ENCODE results near the gene APEX1. TPM values are rescaled to one million over a fixed set of nuclear protein-coding genes. Genes with fewer than 3 reads are reported as not detected.

Gene APEX1
- total and polyA plus RNA-seq, 2 donors: 128 to 159 TPM

GRCh38 chr14:20416223-20416622 lies 38.8 kb upstream of the APEX1 start:
- no peaks in the 10 kb centered on the region for H3K9me3 ChIP-seq (ENCODE audit: control insufficient read depth in 2 of 2, insufficient read depth in 1 of 2, low read length in 1 of 2)
- H3K36me3 ChIP-seq (ENCODE audit: control insufficient read depth in 2 of 2, insufficient read depth in 2 of 2, low read length in 1 of 2): no peaks in the 10 kb centered on the region
- no peaks in the 10 kb centered on the region for H3K27me3 ChIP-seq (ENCODE audit: control insufficient read depth in 2 of 2, insufficient read depth in 1 of 2, low read length in 1 of 2)
- H3K27ac ChIP-seq (ENCODE audit: low read depth in 1 of 2, low read length in 1 of 2): no peak overlapping the region
- no peak overlapping the region for H3K4me3 ChIP-seq (ENCODE audit: low read length in 2 of 2)
- H3K4me1 ChIP-seq (ENCODE audit: control insufficient read depth in 2 of 2, insufficient read depth in 2 of 2, low read length in 2 of 2): peaks cover 6 to 9% of the 10 kb centered on the region in 2 donors
- no peak for DNase-seq (ENCODE audit: low read depth in 6 of 9, low spot score in 9 of 9)
- WGBS: 98% methylated on average over 2 of the region's 2 CpGs

- no peak overlapping the region for H3K27ac ChIP-seq (ENCODE audit: low read depth in 1 of 2, low read length in 1 of 2)
- peaks cover 6 to 9% of the 10 kb centered on the region in 2 donors for H3K4me1 ChIP-seq (ENCODE audit: control insufficient read depth in 2 of 2, insufficient read depth in 2 of 2, low read length in 2 of 2)
- WGBS: 75% methylated on average over 7 of the region's 7 CpGs
- no peaks in the 10 kb centered on the region for H3K9me3 ChIP-seq (ENCODE audit: control insufficient read depth in 2 of 2, insufficient read depth in 1 of 2, low read length in 1 of 2)
- DNase-seq (ENCODE audit: low read depth in 6 of 9, low spot score in 9 of 9): no peak
- no peak overlapping the region for H3K4me3 ChIP-seq (ENCODE audit: low read length in 2 of 2)
- H3K27me3 ChIP-seq (ENCODE audit: control insufficient read depth in 2 of 2, insufficient read depth in 1 of 2, low read length in 1 of 2): no peaks in the 10 kb centered on the region
- no peaks in the 10 kb centered on the region for H3K36me3 ChIP-seq (ENCODE audit: control insufficient read depth in 2 of 2, insufficient read depth in 2 of 2, low read length in 1 of 2)
Measured at GRCh38 chr14:20417250-20418186, 37.5 kb upstream of the APEX1 start.

- DNase-seq (ENCODE audit: low read depth in 6 of 9, low spot score in 9 of 9): no peak
- H3K4me1 ChIP-seq (ENCODE audit: control insufficient read depth in 2 of 2, insufficient read depth in 2 of 2, low read length in 2 of 2): peaks cover 6 to 9% of the 10 kb centered on the region in 2 donors
- no peaks in the 10 kb centered on the region for H3K36me3 ChIP-seq (ENCODE audit: control insufficient read depth in 2 of 2, insufficient read depth in 2 of 2, low read length in 1 of 2)
- H3K4me3 ChIP-seq (ENCODE audit: low read length in 2 of 2): no peak overlapping the region
- 100% methylated on average over 2 of the region's 2 CpGs for WGBS
- H3K27ac ChIP-seq (ENCODE audit: low read depth in 1 of 2, low read length in 1 of 2): no peak overlapping the region
- no peaks in the 10 kb centered on the region for H3K9me3 ChIP-seq (ENCODE audit: control insufficient read depth in 2 of 2, insufficient read depth in 1 of 2, low read length in 1 of 2)
- no peaks in the 10 kb centered on the region for H3K27me3 ChIP-seq (ENCODE audit: control insufficient read depth in 2 of 2, insufficient read depth in 1 of 2, low read length in 1 of 2)
Measured at GRCh38 chr14:20418501-20418909, 36.5 kb upstream of the APEX1 start.

GRCh38 chr14:20419419-20419818 lies 35.6 kb upstream of the APEX1 start:
- H3K36me3 ChIP-seq (ENCODE audit: control insufficient read depth in 2 of 2, insufficient read depth in 2 of 2, low read length in 1 of 2): no peaks in the 10 kb centered on the region
- H3K27me3 ChIP-seq (ENCODE audit: control insufficient read depth in 2 of 2, insufficient read depth in 1 of 2, low read length in 1 of 2): no peaks in the 10 kb centered on the region
- peaks cover under 1 to 3% of the 10 kb centered on the region in 2 donors for H3K4me1 ChIP-seq (ENCODE audit: control insufficient read depth in 2 of 2, insufficient read depth in 2 of 2, low read length in 2 of 2)
- no peaks in the 10 kb centered on the region for H3K9me3 ChIP-seq (ENCODE audit: control insufficient read depth in 2 of 2, insufficient read depth in 1 of 2, low read length in 1 of 2)
- no peak for DNase-seq (ENCODE audit: low read depth in 6 of 9, low spot score in 9 of 9)
- no peak overlapping the region for H3K27ac ChIP-seq (ENCODE audit: low read depth in 1 of 2, low read length in 1 of 2)
- WGBS: 91% methylated on average over 1 of the region's 1 CpG
- H3K4me3 ChIP-seq (ENCODE audit: low read length in 2 of 2): no peak overlapping the region

DNA sequence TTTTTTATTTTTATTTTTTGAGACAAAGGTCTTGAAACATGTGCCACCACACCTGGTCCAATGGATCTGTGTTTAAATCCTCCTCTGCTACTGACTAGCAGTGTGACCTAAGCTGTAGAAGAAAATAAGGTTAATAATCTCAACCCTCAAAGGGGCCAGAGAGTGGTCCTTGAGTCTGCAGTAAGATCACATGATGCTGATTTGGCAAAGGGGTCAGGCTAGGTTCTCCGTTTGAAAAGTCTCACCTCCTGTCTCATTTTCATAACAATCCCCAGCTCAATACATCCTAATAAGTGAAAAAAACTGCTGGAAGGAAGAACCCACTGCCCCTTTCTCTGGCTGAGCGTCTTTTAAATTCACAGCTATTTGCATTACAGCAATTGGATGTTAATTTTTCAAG lies 33.8 kb upstream of the APEX1 start:
- Histone ChIP-seq H3K4me3 (ENCODE audit: low read length in 2 of 2) (no peak overlapping the region), H3K36me3 (ENCODE audit: control insufficient read depth in 2 of 2, insufficient read depth in 2 of 2, low read length in 1 of 2) (no peaks in the 10 kb centered on the region), H3K27ac (ENCODE audit: low read depth in 1 of 2, low read length in 1 of 2) (no peak overlapping the region), H3K4me1 (ENCODE audit: control insufficient read depth in 2 of 2, insufficient read depth in 2 of 2, low read length in 2 of 2) (no peaks in the 10 kb centered on the region), H3K27me3 (ENCODE audit: control insufficient read depth in 2 of 2, insufficient read depth in 1 of 2, low read length in 1 of 2) (no peaks in the 10 kb centered on the region), H3K9me3 (ENCODE audit: control insufficient read depth in 2 of 2, insufficient read depth in 1 of 2, low read length in 1 of 2) (no peaks in the 10 kb centered on the region)
- 94% methylated on average over 2 of the region's 2 CpGs for WGBS
- no peak for DNase-seq (ENCODE audit: low read depth in 6 of 9, low spot score in 9 of 9)

GRCh38 chr14:20422886-20423285 lies 32.1 kb upstream of the APEX1 start:
- H3K4me1 ChIP-seq (ENCODE audit: control insufficient read depth in 2 of 2, insufficient read depth in 2 of 2, low read length in 2 of 2): peaks cover 5 to 8% of the 10 kb centered on the region in 2 donors
- no peak for DNase-seq (ENCODE audit: low read depth in 6 of 9, low spot score in 9 of 9)
- H3K27ac ChIP-seq (ENCODE audit: low read depth in 1 of 2, low read length in 1 of 2): no peak overlapping the region
- no peaks in the 10 kb centered on the region for H3K9me3 ChIP-seq (ENCODE audit: control insufficient read depth in 2 of 2, insufficient read depth in 1 of 2, low read length in 1 of 2)
- H3K27me3 ChIP-seq (ENCODE audit: control insufficient read depth in 2 of 2, insufficient read depth in 1 of 2, low read length in 1 of 2): no peaks in the 10 kb centered on the region
- 81% methylated on average over 2 of the region's 2 CpGs for WGBS
- H3K4me3 ChIP-seq (ENCODE audit: low read length in 2 of 2): no peak overlapping the region
- H3K36me3 ChIP-seq (ENCODE audit: control insufficient read depth in 2 of 2, insufficient read depth in 2 of 2, low read length in 1 of 2): no peaks in the 10 kb centered on the region

- Histone ChIP-seq H3K27me3 (ENCODE audit: control insufficient read depth in 2 of 2, insufficient read depth in 1 of 2, low read length in 1 of 2) (no peaks in the 10 kb centered on the region), H3K4me1 (ENCODE audit: control insufficient read depth in 2 of 2, insufficient read depth in 2 of 2, low read length in 2 of 2) (peaks cover 21 to 28% of the 10 kb centered on the region in 2 donors), H3K9me3 (ENCODE audit: control insufficient read depth in 2 of 2, insufficient read depth in 1 of 2, low read length in 1 of 2) (no peaks in the 10 kb centered on the region), H3K36me3 (ENCODE audit: control insufficient read depth in 2 of 2, insufficient read depth in 2 of 2, low read length in 1 of 2) (no peaks in the 10 kb centered on the region), H3K27ac (ENCODE audit: low read depth in 1 of 2, low read length in 1 of 2) (no peak overlapping the region), H3K4me3 (ENCODE audit: low read length in 2 of 2) (no peak overlapping the region)
- DNase-seq (ENCODE audit: low read depth in 6 of 9, low spot score in 9 of 9): no peak
- WGBS: 70% methylated on average over 2 of the region's 2 CpGs
Measured at GRCh38 chr14:20424851-20425250, 30.2 kb upstream of the APEX1 start.

DNA sequence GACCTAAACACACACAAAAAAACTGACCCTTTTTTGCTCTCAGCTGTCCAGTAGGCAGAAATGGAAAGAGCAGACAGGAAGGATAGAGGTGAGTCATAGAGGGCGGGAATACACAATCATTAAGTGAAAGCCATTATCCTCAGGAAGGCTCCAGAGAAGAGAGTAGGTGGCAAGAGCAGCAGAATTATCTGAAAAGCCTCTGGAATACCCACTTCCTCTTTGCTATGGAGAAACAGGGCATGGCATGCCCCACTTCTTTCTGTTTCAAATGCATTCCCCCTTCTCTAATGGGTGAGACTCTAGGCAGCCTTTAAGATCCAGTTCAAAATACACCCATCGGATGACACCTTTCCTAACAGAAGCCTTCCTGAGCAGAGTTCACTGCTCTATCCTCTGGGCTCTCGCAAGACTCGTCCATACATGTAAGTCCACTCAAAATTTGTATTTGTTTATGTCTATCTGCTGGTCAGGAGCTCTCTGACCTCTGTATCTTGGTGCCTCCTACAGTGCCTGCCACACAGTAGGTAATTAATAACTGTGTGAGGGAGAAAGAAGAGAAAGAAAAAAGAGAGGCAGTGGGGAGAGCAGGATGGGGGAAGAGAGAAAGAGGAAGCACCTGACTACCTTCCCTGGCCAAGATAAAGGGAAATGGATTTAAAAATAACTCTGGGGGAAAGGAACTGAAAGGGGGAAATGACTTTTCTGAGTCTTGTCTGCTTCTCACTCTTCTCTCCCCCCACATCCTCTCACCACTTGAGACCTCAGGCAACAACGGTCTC lies 27.6 kb upstream of the APEX1 start:
- 21% methylated on average over 5 of the region's 5 CpGs for WGBS
- Histone ChIP-seq H3K27me3 (ENCODE audit: control insufficient read depth in 2 of 2, insufficient read depth in 1 of 2, low read length in 1 of 2) (no peaks in the 10 kb centered on the region), H3K4me1 (ENCODE audit: control insufficient read depth in 2 of 2, insufficient read depth in 2 of 2, low read length in 2 of 2) (peaks cover 23 to 31% of the 10 kb centered on the region in 2 donors), H3K36me3 (ENCODE audit: control insufficient read depth in 2 of 2, insufficient read depth in 2 of 2, low read length in 1 of 2) (no peaks in the 10 kb centered on the region), H3K4me3 (ENCODE audit: low read length in 2 of 2) (no peak overlapping the region), H3K9me3 (ENCODE audit: control insufficient read depth in 2 of 2, insufficient read depth in 1 of 2, low read length in 1 of 2) (no peaks in the 10 kb centered on the region), H3K27ac (ENCODE audit: low read depth in 1 of 2, low read length in 1 of 2) (peak overlapping the region; percentile 79 to 80)
- DNase-seq (ENCODE audit: low read depth in 6 of 9, low spot score in 9 of 9): peak in 6 of 9 donors; percentile 25 to 76 (median 44)

DNA sequence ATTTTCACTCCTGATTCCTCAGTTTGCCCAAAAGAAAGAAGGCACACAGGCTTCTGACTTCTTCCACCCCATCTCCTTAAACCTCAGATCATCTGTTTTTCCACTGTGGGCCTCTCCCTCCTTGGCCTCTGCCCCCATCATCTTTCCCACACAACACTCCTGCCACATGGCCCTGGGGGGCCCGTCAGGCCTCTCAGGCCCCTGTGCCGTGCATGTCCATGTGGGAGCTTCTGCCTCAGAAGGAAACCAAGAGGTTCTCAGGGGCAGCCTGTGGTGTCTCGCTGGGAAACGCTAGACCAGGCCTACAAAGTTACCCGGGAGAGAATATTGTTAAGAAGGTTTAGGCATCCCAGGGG lies 27.0 kb upstream of the APEX1 start:
- WGBS: 34% methylated on average over 5 of the region's 5 CpGs
- Histone ChIP-seq H3K4me1 (ENCODE audit: control insufficient read depth in 2 of 2, insufficient read depth in 2 of 2, low read length in 2 of 2) (peaks cover 23 to 31% of the 10 kb centered on the region in 2 donors), H3K27ac (ENCODE audit: low read depth in 1 of 2, low read length in 1 of 2) (peak overlapping the region; percentile 76 to 80), H3K36me3 (ENCODE audit: control insufficient read depth in 2 of 2, insufficient read depth in 2 of 2, low read length in 1 of 2) (no peaks in the 10 kb centered on the region), H3K27me3 (ENCODE audit: control insufficient read depth in 2 of 2, insufficient read depth in 1 of 2, low read length in 1 of 2) (no peaks in the 10 kb centered on the region), H3K9me3 (ENCODE audit: control insufficient read depth in 2 of 2, insufficient read depth in 1 of 2, low read length in 1 of 2) (no peaks in the 10 kb centered on the region), H3K4me3 (ENCODE audit: low read length in 2 of 2) (peak overlapping the region in 1 of 2 donors; percentile 21)
- no peak for DNase-seq (ENCODE audit: low read depth in 6 of 9, low spot score in 9 of 9)
